NCI-H2227 treated with DMSO at 0.1 percent for 48 hours (cell line): ENCODE data around the gene OTOF.

Experiments used
- DNase-seq: peaks from one replicate; lab custom pipeline; 2025; lab: John Stamatoyannopoulos, UW

The OTOF gene

GRCh38 chr2:26464390-26465265 is 13.3 kb downstream of the OTOF start:
- DNase-seq: no peak

DNA sequence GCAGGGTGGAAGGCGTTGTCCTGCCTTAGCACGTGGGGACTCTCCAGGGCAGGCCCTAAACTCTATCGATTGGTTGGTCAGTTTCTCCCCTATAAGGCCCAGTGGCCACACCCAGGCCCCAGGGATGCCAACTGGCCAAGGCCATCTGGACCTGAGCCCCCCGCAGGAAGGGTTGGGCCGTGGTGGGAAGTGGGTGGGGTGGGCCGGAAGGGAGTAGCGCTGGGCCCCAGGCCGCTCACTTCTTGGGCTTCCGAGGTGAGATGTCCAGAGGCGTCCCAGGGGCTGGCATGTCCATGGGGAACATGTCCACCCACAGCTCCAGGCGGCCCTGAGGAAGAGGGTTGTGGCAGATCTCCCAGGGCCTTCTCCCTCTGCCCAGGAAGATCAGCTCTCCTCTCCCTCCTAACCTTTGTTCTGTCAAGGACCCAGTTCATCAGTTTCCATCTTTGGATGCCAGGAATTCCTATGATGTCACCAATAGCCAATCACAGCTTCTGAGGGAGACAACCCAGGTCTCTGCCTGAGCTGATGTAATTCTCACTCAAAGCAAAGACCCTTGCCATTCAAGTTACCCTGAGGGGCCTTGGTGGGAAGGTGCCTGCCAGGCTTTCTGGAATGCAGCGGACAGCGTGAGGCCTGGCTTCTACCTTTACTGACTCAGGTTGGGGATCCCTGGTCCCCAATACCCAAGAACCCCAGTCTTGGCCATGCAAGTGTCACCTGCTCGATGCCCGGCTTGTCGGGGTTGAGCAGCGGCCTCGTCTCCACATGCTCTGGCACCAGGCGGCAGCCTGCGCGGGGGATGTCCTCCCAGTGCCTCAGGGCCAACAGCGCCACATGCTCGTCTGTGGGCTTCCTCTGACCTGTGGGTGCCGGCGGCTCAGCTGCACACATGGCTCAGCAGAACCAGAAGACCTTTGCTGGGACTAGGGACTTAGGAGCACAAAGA is 14.4 kb downstream of the OTOF start:
- no peak for DNase-seq

- no peak for DNase-seq
These were observed 15.2 kb downstream of the OTOF start for GRCh38 chr2:26462511-26463243.

- no peak for DNase-seq
These were observed 15.8 kb downstream of the OTOF start for GRCh38 chr2:26462100-26462499.

GRCh38 chr2:26461601-26462023 is 16.3 kb downstream of the OTOF start:
- DNase-seq: no peak

GRCh38 chr2:26460613-26461031 is 17.3 kb downstream of the OTOF start:
- DNase-seq: no peak

DNA sequence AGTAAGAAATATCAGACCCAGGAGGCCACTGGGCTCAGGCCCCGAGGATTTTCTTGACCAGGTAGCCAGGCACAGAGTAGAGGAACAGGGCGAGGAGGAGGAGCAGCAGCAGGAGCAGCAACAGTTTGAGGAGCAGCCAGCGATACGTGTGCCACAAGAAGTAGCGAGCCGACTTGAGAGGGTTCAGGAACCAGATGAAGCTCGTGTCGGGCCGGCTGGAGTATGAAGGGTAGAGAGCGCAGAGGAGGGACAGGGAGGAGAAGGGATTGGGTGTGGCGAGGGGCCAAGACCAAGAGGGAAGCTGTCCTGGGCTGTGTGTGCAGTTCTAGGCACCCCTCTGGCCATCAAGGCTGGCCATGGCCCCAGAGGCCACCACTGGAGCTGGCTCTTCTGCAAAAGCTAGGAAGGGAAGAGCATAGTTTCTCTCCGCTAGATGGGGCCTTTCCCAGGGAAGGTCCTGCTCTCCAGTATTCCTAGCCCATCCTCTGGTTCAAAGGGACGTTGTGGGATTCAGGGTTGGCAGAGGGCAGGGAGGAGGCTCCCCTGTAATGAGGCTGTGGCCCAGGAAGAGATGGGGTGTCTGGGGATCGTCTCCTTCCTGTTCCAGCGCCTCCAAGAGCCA is 17.8 kb downstream of the OTOF start:
- DNase-seq: no peak

GRCh38 chr2:26458365-26459042 is 19.4 kb downstream of the OTOF start:
- DNase-seq: no peak

DNA sequence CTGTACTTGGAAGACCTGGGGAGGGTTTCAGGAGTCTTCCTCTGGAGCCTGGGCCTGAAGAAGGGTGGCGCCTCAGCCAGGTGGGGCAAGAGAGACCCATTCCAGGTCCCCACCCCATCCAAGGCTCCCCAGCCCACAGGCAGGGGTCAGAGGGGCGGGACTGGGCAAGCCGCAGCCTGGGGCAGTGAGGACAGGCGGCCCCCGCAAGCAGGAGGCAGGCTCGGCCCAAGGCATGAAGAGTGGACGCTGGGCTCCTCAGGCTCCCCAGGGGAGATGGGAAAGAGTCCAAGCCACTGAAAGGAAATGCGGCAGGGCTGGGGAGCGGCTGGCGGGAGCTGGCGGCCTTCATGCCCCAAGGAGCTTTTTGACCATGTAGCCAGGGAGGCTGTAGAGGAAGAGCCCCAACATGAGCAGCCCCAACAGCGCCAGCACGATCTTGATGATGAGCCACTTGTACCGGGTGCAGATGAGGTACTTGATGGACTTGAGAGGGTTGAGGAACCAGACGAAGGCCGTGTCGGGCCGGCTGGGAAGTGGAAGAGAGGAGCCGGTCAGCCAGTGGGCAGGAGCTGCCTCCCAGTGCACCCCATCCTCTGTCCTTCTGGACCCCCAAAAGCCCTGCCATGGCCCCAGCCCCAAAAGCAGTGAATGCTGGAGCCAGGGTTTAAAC is 20.1 kb downstream of the OTOF start:
- no peak for DNase-seq

DNA sequence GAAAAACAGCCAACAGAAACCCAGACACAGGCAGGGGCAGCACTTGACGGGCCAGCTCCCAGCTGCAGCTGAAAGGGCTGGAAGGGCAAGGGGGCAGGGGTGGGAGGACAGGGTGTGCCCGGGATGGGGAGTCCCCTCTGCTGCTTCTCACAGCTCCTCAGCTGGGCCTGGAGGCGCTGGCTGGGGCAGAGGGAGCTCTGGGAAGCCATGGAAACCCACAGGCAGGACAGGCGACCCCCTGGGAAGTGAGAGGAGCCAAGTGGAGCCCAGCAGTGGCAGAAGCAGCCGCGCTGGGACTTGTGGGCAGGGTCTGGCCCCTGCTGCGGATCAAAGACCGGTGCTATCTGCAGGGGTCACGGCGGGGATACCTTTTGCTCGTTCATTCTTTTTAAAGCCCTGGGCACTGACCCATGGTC is 20.7 kb downstream of the OTOF start:
- no peak for DNase-seq

DNA sequence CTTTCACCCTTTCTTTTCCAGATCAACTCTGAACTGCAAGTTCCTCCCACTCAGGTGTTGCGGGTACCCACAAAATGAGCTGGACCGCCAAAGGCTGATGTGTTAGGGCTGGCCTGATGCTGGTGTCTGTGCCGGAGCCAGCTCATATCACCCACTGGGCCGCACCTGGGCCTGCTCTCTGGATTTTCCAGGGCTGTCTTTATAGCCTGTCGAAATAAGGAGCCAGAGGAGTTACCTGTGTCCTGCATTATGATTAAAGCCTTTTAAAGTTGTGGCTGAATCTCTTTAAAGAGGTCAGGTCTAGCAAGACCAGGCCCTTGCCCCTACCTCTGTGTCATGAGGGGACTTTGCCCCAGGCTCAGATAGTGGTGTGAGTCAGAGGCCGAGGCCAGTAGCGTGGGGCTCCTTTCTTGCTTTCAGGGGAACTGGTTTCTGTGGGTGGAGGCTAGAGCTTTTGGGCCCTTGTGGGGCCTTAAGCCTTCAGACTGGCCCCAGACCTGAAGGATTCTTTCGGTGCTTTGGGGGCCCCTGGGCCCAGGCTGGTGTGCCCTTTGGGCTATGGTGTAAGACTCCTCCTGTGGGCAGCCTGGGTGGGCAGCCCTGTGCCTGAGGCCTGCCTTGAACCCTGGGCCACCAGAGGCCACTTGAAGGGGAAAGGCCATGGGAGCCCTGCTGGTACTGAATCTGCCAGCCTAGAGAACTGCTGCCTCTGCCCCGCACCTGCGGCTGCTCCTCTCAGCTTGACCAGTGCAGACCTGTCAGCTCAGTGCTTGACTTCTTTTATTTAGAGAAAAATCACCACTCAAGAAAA is 21.3 kb downstream of the OTOF start:
- DNase-seq: no peak

- no peak for DNase-seq
These were observed 22.1 kb downstream of the OTOF start for GRCh38 chr2:26455670-26456439.

- no peak for DNase-seq
These were observed 22.8 kb downstream of the OTOF start for GRCh38 chr2:26455037-26455669.

DNA sequence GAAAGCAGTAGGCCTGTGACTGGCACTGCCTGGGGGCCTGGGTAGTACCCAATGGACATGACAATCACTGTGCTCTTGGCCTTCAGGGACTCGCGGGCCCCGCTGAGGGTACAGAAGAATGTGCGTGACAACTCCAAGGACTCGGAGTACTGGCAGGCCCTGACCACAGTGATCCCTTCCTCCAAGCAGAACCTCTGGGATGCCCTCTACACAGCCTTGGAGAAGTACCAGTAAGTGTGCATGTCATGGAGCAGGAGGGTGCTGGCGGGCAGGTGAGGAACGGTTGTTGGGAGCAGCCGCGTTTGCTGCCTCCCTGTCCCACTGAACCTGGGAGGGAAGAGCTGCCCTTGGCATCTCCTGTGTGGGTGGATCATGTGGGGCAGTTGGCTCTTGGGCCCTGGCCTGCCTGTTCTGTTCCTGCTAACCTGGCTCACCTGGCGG is 23.3 kb downstream of the OTOF start:
- DNase-seq: no peak

GRCh38 chr2:26453421-26454329 is 24.2 kb downstream of the OTOF start:
- no peak for DNase-seq

DNA sequence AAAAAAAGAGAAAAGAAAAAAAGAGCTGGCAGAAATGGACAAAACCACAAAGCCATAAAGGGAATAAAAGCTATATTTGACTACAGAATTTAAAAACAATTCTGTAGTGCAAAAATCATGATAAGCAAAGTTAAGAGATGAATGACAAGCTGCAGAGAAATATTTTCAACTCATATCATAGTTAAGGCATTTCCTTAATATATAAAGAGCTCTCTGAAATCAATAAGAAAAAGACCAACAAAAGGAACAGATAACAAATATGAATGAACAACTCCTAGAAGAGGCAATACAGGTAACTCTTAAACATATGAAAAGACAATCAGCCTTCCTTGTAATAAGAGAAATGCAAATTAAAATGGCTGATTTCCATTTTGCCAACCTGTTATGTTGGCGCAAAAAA is 26.2 kb downstream of the OTOF start:
- DNase-seq: no peak

GRCh38 chr2:26450031-26450635 is 27.8 kb downstream of the OTOF start:
- no peak for DNase-seq
